HepG2 (cell line): ENCODE measurements around the gene RPH3AL. TPM values are rescaled to one million over a fixed set of nuclear protein-coding genes. Genes with fewer than 3 reads are reported as not detected.

Experiments
- FOXK1 ChIP-seq: sonication (generic); formaldehyde crosslinking; IDR thresholded peaks from 2 replicates; pipeline ENCODE4 v1.4.0; 2020; ENCODE audit warnings: low read depth, missing genetic modification reagents, borderline replicate concordance
- KAT8 ChIP-seq: IDR thresholded peaks from 2 replicates; pipeline ENCODE4 v1.6.1; 2016; ENCODE audit warnings: missing genetic modification reagents, missing compliant biosample characterization
- KDM4B ChIP-seq: sonication (generic); formaldehyde crosslinking; IDR thresholded peaks from 2 replicates; pipeline ENCODE4 v1.4.0; 2020; ENCODE audit warnings: missing genetic modification reagents
- NR3C1 ChIP-seq: sonication (generic); formaldehyde crosslinking; IDR thresholded peaks from 2 replicates; pipeline ENCODE4 v1.4.0; 2020; ENCODE audit warnings: missing genetic modification reagents
- TARDBP ChIP-seq: sonication (generic); formaldehyde crosslinking; IDR thresholded peaks from 2 replicates; pipeline ENCODE4 v1.8.0; 2022; ENCODE audit warnings: mild to moderate bottlenecking, missing genetic modification reagents
- THYN1 ChIP-seq: sonication (generic); formaldehyde crosslinking; IDR thresholded peaks from 2 replicates; pipeline ENCODE4 v1.8.1; 2023; ENCODE audit warnings: low read depth, mild to moderate bottlenecking, moderate library complexity, missing genetic modification reagents, borderline replicate concordance
- XRCC5 ChIP-seq: fragments of 200-400 bp; formaldehyde crosslinking; optimal IDR thresholded peaks from 2 replicates; pipeline ENCODE3; 2017; ENCODE audit warnings: mild to moderate bottlenecking, low read length
- ZFP36L1 ChIP-seq: sonication (generic); formaldehyde crosslinking; IDR thresholded peaks from 2 replicates; pipeline ENCODE4 v1.8.0; 2022; ENCODE audit warnings: mild to moderate bottlenecking, missing genetic modification reagents, moderate library complexity
- ZIK1 ChIP-seq: sonication (generic); formaldehyde crosslinking; IDR thresholded peaks from 2 replicates; pipeline ENCODE4 v1.5.0; 2020; ENCODE audit warnings: mild to moderate bottlenecking, low read depth, missing genetic modification reagents, borderline replicate concordance
- ZNF251 ChIP-seq: sonication (generic); formaldehyde crosslinking; IDR thresholded peaks from 2 replicates; pipeline ENCODE4 v1.9.0; 2021; ENCODE audit warnings: mild to moderate bottlenecking, missing genetic modification reagents
- ZNF317 ChIP-seq: sonication (generic); formaldehyde crosslinking; IDR thresholded peaks from 2 replicates; pipeline ENCODE4 v1.5.0; 2020; ENCODE audit warnings: mild to moderate bottlenecking, missing genetic modification reagents
- ZNF777 ChIP-seq: sonication (generic); formaldehyde crosslinking; IDR thresholded peaks from 2 replicates; pipeline ENCODE4 v1.4.0; 2020; ENCODE audit warnings: missing genetic modification reagents
- ZNF850 ChIP-seq: sonication (generic); formaldehyde crosslinking; conservative IDR thresholded peaks from 2 replicates; pipeline ENCODE4 v1.9.0; 2021; ENCODE audit warnings: mild to moderate bottlenecking, missing genetic modification reagents
- ZSCAN31 ChIP-seq: sonication (generic); formaldehyde crosslinking; IDR thresholded peaks from 2 replicates; pipeline ENCODE4 v1.5.0; 2020; ENCODE audit warnings: low read depth, mild to moderate bottlenecking, missing genetic modification reagents
- polyA plus RNA-seq, 8 experiments: library from polyadenylated mRNA; depleted of rRNA in 3 of 8; stranded (reverse) in 7 of 8; unstranded in 1 of 8; fragments of >200 nt; fragmentation: Illumina TruSeq in 4 of 8; extraction: Trizol in 4 of 8; gene quantifications; 2 replicates each; pipeline versions ENCODE4 v1.2.1 to v1.2.3, GENCODE V29; 2011 to 2016; ENCODE audit warnings: low read depth in 4 of 8, missing spikeins in 1 of 8, mixed read lengths in 1 of 8; ENCODE audit not compliant: insufficient read depth in 1 of 8
- total RNA-seq, 5 experiments: library from RNA; depleted of rRNA; stranded (reverse); fragments of >200 nt; fragmentation: Illumina TruSeq; extraction: Trizol; gene quantifications; 2 replicates each; pipeline ENCODE4 v1.2.3, GENCODE V29; 2016; ENCODE audit warnings: low read depth in 1 of 5
- TF ChIP-seq, protein P1 (sequence below): sonication (generic); formaldehyde crosslinking; IDR thresholded peaks from 2 replicates; pipeline ENCODE4 v1.5.0; 2020; ENCODE audit warnings: mild to moderate bottlenecking, missing genetic modification reagents
- TF ChIP-seq, protein P2 (sequence below): sonication (generic); formaldehyde crosslinking; IDR thresholded peaks from 2 replicates; pipeline ENCODE4 v1.4.0; 2020; ENCODE audit warnings: mild to moderate bottlenecking, missing genetic modification reagents
- TF ChIP-seq, protein P3 (sequence below): sonication (generic); formaldehyde crosslinking; IDR thresholded peaks from 2 replicates; pipeline ENCODE4 v1.8.1; 2023; ENCODE audit warnings: mild to moderate bottlenecking, inconsistent platforms, moderate library complexity, missing genetic modification reagents, borderline replicate concordance
- TF ChIP-seq, protein P4 (sequence below): sonication (generic); formaldehyde crosslinking; IDR thresholded peaks from 2 replicates; pipeline ENCODE4 v1.4.0; 2020; ENCODE audit warnings: missing genetic modification reagents
- TF ChIP-seq, protein P5 (sequence below): sonication (generic); formaldehyde crosslinking; conservative IDR thresholded peaks from 2 replicates; pipeline ENCODE4 v1.4.0; 2020; ENCODE audit warnings: mild to moderate bottlenecking, missing genetic modification reagents, moderate library complexity

The RPH3AL gene
- total and polyA plus RNA-seq, 2 of the 13 experiments (the other 11 are each of a cell fraction or from before 2014, with no cell fraction given), result 7.8 to 16.4 TPM

DNA sequence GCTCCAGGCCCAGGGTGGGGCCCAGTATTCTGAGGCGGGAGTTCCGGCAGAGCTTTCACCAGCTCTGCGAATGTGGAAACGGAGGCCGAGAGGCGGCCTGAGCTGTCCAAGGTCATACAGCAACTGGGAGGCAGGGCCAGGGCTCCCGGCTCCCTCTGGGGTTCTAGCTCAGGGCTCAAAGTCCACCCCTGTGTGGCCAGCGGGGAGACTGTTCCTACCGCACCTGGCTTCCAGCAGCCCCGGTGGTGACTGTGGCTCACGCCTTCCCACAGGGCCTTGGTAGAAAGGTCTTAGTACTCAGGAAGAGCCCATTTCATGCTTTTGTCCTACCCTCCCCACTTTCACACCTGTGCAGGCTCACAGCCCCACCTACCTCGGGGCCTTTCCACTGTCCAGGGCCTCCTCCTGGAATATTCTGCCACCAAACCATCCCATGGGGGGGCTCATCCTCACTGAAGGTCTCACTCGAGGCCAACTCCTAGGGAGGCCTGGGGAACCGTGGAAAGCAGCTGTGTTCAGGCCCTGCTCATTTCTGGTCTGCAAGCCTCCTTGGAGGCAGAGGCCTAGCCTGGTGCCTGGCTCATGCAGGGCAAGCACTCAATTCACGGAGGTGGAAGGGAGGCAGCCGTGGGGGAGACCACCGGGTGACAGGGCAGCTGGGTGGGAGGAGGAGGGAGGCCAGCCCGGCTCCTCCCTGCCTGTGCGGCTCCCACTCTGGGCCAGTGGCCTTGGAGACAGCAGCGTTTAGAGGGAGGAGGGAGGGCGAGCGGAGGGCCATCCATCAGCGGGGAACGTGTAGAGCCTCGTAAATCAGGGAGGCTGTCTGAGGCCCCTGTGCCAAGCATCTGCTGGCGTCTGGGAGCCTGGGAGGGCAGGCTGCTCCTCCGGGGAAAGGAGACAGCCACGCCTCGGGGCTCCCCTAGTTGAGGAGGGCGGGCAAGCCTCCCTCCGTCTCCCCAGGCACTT, 158.5 kb downstream of the RPH3AL start (continued):
- no peak for TF ChIP-seq FOXK1 (CRISPR knock-in tag)
- TF ChIP-seq XRCC5, result no peak
- TF ChIP-seq ZIK1 (CRISPR knock-in tag), result no peak
- no peak for TF ChIP-seq ZNF777 (CRISPR knock-in tag)
- TF ChIP-seq KDM4B (CRISPR knock-in tag), result no peak
- no peak for TF ChIP-seq ZFP36L1 (CRISPR knock-in tag)
- TF ChIP-seq NR3C1 (CRISPR knock-in tag), result no peak
- no peak for TF ChIP-seq ZNF251 (CRISPR knock-in tag)
- TF ChIP-seq, protein P1, sequence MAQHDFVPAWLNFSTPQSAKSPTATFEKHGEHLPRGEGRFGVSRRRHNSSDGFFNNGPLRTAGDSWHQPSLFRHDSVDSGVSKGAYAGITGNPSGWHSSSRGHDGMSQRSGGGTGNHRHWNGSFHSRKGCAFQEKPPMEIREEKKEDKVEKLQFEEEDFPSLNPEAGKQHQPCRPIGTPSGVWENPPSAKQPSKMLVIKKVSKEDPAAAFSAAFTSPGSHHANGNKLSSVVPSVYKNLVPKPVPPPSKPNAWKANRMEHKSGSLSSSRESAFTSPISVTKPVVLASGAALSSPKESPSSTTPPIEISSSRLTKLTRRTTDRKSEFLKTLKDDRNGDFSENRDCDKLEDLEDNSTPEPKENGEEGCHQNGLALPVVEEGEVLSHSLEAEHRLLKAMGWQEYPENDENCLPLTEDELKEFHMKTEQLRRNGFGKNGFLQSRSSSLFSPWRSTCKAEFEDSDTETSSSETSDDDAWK, result no peak
- TF ChIP-seq, protein P2, sequence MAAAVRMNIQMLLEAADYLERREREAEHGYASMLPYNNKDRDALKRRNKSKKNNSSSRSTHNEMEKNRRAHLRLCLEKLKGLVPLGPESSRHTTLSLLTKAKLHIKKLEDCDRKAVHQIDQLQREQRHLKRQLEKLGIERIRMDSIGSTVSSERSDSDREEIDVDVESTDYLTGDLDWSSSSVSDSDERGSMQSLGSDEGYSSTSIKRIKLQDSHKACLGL (CRISPR knock-in tag), result 0 out of 2 replicates have a peak, but pooled peaks have one; percentile 24
- no peak for TF ChIP-seq ZNF317
- TF ChIP-seq, protein P3, sequence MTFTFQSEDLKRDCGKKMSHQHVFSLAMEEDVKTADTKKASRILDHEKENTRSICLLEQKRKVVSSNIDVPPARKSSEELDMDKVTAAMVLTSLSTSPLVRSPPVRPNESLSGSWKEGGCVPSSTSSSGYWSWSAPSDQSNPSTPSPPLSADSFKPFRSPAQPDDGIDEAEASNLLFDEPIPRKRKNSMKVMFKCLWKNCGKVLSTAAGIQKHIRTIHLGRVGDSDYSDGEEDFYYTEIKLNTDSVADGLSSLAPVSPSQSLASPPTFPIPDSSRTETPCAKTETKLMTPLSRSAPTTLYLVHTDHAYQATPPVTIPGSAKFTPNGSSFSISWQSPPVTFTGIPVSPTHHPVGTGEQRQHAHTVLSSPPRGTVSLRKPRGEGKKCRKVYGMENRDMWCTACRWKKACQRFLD (CRISPR knock-in tag), result no peak
- no peak for TF ChIP-seq ZSCAN31 (CRISPR knock-in tag)
- TF ChIP-seq KAT8 (CRISPR knock-in tag), result peak; percentile 39; the same call in 1 of the 2 replicates
- TF ChIP-seq, protein P4, sequence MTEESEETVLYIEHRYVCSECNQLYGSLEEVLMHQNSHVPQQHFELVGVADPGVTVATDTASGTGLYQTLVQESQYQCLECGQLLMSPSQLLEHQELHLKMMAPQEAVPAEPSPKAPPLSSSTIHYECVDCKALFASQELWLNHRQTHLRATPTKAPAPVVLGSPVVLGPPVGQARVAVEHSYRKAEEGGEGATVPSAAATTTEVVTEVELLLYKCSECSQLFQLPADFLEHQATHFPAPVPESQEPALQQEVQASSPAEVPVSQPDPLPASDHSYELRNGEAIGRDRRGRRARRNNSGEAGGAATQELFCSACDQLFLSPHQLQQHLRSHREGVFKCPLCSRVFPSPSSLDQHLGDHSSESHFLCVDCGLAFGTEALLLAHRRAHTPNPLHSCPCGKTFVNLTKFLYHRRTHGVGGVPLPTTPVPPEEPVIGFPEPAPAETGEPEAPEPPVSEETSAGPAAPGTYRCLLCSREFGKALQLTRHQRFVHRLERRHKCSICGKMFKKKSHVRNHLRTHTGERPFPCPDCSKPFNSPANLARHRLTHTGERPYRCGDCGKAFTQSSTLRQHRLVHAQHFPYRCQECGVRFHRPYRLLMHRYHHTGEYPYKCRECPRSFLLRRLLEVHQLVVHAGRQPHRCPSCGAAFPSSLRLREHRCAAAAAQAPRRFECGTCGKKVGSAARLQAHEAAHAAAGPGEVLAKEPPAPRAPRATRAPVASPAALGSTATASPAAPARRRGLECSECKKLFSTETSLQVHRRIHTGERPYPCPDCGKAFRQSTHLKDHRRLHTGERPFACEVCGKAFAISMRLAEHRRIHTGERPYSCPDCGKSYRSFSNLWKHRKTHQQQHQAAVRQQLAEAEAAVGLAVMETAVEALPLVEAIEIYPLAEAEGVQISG (CRISPR knock-in tag), result no peak
- TF ChIP-seq TARDBP (CRISPR knock-in tag), result peak; percentile 55; the same call in 1 of the 2 replicates
- TF ChIP-seq, protein P5, sequence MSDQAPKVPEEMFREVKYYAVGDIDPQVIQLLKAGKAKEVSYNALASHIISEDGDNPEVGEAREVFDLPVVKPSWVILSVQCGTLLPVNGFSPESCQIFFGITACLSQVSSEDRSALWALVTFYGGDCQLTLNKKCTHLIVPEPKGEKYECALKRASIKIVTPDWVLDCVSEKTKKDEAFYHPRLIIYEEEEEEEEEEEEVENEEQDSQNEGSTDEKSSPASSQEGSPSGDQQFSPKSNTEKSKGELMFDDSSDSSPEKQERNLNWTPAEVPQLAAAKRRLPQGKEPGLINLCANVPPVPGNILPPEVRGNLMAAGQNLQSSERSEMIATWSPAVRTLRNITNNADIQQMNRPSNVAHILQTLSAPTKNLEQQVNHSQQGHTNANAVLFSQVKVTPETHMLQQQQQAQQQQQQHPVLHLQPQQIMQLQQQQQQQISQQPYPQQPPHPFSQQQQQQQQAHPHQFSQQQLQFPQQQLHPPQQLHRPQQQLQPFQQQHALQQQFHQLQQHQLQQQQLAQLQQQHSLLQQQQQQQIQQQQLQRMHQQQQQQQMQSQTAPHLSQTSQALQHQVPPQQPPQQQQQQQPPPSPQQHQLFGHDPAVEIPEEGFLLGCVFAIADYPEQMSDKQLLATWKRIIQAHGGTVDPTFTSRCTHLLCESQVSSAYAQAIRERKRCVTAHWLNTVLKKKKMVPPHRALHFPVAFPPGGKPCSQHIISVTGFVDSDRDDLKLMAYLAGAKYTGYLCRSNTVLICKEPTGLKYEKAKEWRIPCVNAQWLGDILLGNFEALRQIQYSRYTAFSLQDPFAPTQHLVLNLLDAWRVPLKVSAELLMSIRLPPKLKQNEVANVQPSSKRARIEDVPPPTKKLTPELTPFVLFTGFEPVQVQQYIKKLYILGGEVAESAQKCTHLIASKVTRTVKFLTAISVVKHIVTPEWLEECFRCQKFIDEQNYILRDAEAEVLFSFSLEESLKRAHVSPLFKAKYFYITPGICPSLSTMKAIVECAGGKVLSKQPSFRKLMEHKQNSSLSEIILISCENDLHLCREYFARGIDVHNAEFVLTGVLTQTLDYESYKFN, result peak; percentile 76
- no peak for TF ChIP-seq ZNF850 (CRISPR knock-in tag)
- no peak for TF ChIP-seq THYN1 (CRISPR knock-in tag)
